AML-193 (cell line): ENCODE results near the gene NPAS3.

Source experiments
- DNase-seq, 2 experiments: peaks; one replicate each; lab custom pipeline; 2025; lab: John Stamatoyannopoulos, UW

Gene NPAS3

DNA sequence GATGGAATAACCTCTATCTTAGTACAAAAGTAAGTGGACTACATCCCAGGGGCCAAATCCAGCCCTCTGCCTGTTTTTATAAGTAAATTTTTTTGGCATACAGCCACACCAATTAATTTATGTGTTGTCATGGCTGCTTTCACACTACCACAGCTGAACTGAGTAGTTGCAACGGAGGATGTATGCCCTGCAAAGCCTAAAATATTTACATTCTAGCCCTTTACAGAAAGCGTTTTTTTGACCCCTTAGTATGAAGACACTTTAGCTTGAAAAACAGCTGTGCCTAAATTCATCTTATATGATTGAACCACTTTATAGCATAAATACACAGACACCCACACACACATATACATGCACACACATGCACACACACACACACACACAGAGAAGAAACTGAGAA lies 510.6 kb downstream of the NPAS3 start:
- DNase-seq, result no peak

DNA sequence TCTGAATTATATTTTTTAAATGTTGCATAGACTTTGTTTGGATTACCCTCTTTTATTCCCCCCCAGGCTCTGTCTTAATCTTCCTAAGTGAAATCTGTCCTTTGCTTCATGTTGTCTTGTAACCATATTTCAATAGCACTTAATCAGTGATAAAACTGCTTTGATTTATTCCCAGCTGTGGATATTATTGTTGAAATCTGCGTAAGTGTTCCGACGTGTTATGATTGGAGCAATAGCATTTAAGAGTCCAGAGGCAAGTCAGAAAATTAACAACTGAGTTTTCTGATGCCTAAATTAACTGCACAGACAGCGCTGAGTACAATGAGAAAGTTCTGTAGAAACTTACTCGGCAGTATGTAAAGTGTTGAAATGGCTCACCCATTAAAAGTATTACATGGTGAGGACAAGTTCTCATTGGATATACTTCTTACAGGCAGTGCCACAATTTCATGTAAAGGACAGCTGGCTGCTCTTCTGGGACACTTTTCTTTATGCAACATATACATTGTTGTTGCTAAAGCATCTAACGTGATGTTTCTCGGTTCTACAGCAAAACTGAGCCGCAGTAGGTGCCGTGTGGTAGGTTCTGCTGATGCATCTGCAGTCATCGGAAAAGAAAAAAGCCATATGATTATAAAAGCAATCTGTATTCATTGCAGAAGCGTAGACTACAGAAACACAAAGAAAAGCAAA lies 511.2 kb downstream of the NPAS3 start:
- DNase-seq, result no peak

DNA sequence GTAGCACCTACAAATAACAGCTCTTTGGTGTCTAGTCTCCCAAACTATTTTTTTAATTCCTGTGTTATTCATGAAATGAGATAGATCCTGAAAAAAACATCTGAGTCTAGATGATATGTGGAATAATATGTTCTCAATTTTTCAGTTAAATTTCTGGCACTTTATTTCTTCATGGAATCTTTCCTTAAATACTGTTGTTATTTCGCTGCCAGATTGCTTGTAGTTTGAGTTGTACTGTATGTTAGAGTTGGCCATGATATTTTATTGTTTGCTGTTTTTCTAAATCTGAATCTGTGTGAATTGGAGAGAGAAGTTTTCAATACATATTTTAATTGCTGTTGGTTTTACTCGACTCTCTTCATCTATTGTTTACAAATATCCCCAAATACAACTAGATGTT lies 511.7 kb downstream of the NPAS3 start:
- DNase-seq, result no peak

DNA sequence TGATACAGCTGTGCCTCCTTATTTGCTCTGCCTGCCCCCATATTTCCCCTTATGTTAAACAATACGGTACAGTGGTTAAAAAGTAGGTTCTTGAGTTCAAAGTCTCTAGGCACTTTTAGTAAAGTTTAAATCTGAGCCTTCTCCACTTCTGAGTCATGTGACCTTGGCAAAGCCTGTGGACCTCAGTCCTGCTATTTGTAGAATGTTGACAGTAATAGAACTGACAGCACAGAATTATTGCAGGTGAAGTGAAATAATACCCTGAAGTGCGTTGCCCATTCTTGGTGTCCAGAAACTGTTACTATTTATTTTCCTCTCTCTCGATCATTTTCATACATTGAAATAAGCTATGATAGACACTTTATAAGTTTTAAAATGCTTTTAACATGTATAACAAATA lies 512.5 kb downstream of the NPAS3 start:
- no peak for DNase-seq

DNA sequence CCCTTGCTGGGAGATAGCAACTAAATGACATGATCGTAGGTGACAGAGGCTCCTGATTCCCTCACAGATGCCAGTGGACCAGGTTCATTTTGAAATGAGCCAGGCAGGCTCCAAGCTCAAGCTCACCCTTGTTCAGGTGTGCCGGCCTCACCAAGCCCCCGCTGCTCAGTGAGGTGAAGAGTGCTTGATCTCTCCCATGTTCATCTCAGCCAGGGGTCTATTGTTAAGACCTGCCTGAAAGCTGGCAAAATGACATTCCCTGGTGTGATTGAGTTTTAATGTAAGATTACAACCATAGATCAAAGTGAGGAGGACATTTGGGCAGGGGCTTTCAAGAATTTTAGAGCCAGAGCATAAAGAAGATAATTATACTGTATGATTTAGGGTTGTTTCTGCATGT lies 514.3 kb downstream of the NPAS3 start:
- no peak for DNase-seq

DNA sequence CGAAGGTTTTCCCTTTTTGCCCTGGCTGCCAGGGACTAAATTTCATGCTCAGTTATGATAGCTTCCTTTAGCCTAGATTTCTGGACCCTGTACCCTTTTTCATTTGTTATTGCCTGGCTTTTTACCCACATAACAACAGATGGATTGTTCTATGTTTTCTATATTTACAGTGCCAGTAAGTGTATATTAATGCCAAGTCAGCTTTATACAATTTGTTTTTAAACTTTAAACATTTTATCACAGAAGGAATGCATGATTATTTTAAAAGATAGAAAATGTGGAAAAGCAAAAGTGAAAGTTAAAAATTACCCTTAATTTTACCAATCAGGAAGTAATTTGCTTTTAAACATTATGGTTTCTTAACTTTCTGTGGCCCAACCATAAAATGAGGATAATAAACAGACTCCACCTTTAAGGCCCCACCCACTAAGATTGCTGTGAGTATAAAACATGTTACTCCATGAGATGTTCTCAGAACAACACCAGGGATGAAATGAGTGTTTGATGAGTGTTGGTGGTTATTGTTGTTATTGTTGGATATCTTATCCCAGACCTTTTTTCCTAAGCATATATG lies 515.4 kb downstream of the NPAS3 start:
- DNase-seq, result no peak

DNA sequence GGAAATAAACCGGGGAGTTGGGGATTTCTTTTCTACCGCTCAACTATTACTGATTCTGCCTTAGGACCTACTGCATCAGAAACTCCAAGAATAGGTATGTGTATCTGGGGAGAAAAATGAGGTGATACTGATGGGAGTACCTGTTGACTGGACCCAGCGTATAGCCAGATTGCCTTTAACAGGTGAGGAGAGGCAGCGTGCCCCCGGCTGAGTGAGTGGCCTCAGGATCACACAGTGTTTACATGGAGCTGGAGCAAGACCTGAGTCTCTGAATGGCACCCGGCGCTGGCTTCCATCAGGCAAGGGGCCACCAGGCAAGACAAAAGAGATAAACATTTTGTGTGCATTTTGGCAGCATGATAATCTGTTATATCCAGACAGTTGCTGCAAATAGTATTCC lies 516.0 kb downstream of the NPAS3 start:
- DNase-seq, result no peak

DNA sequence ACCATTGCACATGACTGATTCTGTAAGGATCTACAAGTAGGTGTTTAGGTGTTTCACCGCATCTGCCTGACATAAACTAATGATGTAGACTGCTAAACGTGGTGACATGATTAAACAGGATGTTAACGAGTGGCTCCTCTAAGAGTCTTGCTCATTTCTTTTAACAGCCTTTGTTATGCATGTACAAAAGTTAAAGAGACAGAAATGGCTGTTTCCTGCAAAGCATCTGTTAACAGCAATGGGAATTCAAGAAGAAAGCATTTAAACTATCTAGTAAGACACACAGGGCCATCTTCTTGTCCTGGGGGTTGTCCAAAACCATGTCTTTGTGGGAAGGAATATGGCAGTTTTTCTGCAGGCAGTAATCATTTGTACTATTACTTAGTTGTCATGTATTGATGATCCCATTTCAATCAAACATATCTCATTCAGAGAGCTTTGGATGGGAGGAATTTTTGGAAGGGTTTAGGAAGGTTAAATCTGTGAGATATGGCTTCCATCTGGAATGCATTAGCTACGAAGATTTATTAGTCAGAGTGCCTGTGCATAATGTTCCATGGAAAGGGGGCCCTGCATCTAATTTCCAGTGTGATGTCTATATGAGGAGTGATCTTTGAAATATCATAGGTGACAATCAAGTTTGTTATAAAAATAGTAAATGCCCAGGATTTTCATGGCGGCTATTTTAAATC lies 517.1 kb downstream of the NPAS3 start:
- no peak for DNase-seq

DNA sequence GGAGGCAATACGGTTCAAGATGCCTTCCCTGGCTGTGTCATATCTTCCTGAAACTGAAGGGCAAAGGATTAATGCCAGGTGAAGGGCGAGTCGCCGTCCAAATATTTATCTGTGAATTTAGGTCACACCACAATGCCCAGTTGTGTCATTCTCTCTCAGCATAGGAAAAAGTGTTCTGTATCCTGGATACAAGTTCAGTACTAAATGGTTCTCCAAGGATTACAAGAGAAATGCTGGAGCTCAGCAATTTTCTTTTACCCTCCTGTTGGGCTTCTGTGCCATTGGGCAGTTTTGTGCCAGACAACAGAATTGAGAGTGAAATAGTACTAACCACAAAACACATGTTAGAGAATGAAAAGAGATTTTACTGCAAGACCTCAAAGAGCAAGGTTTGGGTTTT lies 518.3 kb downstream of the NPAS3 start:
- DNase-seq, result no peak

DNA sequence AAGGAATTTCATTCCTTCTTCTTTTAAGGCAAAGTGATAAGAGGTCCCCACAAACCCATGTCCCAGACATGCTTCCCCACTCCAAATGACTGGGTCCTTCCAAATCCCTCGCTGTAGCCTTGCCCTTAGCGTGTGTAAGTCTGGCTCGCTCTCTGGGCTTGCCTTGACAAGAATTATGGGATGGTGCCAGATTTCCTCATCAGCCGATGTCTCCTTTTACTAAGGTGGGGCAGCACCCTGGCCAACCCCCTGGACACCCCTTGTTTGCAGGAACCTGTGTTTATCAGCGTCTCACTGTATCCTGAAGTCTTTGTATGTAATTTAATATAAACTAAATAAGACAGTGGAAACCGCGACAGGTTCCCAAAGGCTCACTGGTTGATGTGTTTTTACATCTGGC lies 518.9 kb downstream of the NPAS3 start:
- no peak for DNase-seq

DNA sequence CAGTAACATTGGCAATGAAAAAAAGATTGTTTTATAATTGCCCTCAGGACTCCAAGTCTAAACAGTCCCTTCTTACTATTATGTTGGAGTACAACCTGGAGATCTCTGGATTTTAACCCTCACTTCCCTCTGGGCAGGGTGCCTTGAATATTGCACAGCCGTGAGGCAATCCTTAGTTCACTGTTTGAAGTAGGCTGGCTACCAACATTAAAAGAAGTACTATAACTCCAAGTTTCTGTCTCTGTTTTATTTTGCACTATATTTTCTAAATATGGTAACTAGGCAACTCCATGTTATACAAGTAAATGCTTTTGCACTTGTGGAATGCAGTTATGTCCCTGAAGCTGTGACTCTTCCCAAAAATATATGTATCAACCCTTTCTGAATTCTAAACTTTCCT lies 521.5 kb downstream of the NPAS3 start:
- DNase-seq, result no peak

DNA sequence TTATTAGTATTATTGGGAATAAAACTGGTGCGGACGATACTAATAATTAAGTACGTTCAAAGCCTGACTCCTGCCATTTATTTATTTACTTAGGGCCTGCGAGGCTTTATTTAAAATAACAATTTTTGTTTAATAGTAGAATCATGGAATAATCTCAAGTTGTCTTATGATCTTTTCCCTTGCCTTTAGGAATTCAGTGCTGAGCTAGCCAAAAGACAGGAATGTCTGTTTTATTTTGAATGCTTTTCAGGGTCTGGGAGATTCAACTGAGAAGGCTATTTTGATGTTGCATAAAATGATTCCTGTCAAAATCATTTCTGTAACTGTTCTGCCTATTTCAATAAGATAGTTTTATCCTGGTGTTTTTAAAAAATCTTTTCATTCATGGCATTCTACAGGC lies 522.4 kb downstream of the NPAS3 start:
- DNase-seq, result no peak

DNA sequence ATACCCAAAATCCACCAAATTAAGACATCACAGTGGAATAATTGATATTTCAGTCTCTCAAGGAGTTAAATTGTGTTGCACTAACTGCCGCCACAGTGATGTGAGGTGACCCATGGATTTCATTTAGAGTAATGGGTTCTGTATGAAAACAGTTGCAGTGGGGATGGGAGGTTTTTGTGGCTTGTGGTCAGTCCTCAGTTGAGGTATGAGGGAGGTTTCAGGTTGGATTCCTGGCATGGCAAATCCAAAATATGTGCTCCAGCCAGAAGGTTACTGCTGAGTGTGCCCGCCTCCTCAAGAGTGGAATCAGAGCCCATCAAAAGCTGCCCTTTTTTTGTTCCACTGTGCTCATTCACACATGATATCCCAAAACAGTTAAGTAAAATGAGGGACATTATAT lies 525.1 kb downstream of the NPAS3 start:
- DNase-seq, result no peak

DNA sequence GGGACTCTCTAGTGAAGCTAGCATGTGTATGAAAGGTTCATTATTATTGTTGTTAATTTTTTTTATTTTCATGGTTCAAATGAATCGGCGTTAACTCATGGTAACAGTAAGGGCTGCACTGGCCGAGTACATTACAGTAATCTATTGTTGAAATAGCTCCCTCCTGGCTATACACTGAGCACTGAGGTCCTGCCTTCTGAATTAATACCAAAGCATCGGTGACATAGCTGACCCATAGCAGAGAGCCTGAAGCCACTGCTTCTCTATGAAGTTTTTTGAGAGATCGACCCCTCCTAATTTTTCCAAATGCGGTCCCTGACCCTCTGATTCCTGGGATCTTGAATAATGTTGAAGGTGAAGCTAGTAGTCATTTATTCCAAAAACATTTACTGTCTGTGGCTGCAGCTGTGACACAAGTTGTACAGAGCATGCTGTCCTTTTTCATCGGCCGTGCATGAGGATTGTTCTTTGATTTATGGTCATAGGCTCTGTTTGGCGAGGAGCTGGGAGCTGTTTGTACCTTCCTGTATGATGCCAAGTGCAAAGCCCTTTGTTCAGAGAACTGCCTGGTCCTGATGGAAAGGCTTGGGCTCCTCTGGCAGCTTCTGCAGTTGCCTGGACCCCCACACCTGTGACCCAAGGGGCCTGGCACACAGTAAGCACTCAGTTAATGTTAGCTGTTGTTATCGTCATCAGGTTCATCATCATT lies 525.7 kb downstream of the NPAS3 start:
- no peak for DNase-seq

DNA sequence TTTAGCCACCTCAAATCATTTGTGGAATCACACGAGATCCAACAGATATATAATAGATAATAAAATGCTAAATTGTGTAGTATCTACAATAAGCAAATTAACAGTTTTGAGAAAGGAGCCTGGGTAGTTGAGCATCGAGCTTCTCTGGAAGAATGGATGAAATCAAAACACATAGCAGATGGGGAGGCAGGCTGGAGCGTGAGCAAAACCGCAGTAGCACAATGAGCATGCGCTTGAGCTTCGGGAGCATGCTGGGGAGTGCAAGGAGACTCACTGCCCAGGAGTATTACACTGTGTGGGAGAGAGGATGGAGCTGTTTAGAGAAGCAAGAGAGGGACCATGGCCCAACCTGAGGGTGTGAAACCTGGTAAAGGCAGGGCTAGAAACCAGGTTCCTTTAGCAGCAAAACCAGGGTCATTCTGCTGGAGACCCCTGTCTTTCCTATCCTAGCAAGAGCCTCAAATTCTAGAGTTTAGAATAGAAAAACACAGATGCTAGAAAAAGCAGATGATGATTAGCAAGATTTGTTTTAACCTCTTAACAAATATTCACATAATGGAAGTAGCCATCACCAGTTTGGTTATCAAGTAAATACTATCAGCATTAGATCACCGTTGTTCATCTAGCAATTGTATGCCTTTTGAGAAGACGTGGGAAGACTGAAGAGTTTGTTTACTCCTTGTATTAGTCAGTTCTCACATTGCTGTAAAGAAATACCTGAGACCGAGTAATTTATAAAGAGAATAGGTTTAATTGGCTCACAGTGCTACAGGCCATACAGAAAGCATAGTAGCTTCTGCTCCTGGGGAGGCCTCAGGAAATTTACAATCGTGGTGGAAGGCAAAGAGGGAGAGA lies 527.4 kb downstream of the NPAS3 start:
- no peak for DNase-seq

DNA sequence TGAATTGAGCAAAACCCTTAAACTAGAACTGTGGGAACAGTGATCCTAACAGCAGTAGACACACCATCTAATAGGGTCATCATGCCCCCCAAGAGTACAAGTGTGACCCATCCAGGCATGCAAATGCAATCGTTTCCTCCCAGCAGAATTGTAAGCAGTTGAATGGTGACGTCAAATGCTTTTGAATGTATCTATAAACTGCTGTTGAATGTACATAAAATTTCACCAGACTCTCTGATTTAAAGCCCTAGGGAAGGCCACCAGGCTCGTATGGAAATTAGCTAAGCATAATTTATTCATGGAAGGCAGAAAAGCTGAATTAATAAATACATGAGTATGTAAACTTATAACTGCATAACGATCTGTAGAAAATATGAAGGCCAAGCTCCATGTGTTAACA lies 529.3 kb downstream of the NPAS3 start:
- DNase-seq, result no peak

DNA sequence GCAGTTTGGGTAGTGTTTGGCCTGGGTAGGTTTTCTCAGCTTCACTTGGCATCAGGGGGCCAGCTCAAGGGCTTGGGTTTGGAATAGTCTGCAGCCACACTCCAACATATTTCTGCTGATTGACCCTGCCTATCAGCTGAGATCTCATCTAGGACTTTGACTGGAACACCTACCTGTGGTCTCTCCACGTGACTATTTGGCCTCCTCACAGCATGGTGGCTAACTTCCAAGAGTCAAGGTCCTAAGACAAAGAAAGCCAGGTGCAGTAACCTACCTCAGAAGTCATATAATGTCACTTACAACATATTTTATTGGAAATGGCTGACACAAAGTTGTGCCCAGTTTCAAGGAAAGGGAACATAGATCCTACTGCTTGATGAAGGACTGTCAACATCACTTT lies 531.2 kb downstream of the NPAS3 start:
- no peak for DNase-seq

DNA sequence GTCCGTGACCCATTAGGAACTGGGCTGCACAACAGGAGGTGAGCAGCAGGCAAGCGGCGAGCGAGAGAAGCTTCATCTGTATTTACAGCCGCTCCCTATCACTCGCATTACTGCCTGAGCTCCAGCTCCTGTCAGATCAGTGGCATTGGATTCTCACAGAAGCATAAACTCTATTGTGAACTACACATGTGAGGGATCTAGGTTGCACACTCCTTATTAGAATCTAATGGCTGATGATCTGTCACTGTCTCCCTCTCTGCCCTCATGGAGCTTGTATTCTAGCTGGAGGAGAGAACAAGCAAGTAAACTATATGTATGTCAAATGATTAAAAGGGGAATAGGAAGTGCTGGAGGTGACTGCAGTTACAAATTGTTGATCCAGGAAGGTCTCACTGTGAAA lies 533.1 kb downstream of the NPAS3 start:
- no peak for DNase-seq

DNA sequence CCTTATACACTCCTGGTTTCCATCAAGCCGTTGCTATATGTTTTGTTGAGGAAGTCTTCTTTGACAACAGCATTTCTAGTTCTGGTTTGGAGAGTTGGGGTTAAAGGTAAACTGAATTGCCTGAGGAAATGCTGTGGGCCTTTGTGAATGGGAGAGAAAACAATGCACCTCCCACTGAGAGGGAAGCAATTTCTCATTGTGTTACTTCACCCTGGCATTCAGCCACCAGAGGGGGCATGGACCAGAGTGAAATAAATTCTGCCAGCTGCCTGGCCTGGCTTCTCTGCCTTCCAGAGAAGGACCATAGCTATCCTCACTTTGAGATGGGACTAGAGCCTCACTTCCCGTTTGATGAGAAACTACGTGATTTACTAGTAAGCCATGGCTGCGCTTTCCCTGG lies 536.9 kb downstream of the NPAS3 start:
- peak in 1 of 2 experiments; percentile 3 for DNase-seq

DNA sequence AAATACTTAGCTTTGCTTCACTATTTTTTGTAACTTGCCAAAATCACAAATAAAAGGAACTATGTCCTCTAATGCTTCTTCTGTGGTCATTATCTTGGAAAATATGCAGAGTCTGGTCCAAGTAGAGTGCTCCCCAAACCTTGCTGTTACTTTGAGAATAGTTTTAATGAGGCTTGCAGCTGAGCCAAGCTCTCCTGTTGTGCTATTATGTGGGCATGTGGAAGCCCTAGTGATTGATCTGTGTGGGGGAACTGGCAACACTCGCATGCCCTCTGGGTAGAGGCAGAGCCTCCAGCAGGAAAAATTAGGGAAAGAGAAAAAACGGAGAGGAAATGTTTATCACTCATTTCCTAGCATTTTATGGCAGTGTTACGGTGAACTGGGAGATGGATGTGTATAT lies 539.1 kb downstream of the NPAS3 start:
- no peak for DNase-seq

DNA sequence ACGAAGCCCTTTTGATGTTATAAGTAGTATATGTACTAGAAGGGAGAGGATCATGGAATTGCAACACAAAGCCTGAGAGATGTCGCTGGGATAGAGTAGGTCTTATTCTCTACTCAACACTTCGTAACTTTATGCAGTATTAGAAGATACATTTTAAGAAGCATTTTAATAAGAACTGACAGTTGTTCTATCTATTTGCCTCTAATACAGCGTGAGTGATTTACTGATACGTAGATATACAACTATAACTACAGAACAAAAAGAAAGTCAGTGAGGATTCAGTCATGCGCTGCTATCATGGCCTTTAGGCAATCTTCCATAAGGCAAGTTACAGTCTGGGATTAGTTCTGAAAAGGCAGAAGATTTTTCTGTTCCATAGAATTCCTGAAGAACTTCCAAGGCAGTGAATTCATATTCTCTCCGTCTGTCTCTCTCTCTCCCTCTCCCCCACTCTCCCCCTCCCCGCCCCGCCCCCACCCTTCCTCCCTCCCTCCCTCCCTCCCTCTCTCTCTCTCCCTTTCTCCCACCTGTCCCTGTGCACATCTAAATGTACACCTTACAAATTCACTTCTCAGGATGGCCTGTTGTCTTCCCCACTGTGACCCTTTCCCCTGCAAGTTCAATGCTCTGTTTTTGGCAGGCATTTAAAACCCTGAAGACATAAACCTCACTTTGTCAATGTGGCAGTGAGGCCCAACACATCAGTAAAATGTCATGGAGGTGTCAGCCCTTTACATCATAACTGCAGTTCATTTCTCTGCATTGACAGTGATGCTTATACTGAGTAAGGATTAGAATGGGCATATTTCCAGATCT lies 541.6 kb downstream of the NPAS3 start:
- DNase-seq, result no peak
